ENCODE data around the gene EME1. TPM values are rescaled to one million over a fixed set of nuclear protein-coding genes. Genes with fewer than 3 reads are reported as not detected.

The EME1 gene
- total RNA-seq, 1 experiment from 2014 or later, result 10.6 TPM

DNA sequence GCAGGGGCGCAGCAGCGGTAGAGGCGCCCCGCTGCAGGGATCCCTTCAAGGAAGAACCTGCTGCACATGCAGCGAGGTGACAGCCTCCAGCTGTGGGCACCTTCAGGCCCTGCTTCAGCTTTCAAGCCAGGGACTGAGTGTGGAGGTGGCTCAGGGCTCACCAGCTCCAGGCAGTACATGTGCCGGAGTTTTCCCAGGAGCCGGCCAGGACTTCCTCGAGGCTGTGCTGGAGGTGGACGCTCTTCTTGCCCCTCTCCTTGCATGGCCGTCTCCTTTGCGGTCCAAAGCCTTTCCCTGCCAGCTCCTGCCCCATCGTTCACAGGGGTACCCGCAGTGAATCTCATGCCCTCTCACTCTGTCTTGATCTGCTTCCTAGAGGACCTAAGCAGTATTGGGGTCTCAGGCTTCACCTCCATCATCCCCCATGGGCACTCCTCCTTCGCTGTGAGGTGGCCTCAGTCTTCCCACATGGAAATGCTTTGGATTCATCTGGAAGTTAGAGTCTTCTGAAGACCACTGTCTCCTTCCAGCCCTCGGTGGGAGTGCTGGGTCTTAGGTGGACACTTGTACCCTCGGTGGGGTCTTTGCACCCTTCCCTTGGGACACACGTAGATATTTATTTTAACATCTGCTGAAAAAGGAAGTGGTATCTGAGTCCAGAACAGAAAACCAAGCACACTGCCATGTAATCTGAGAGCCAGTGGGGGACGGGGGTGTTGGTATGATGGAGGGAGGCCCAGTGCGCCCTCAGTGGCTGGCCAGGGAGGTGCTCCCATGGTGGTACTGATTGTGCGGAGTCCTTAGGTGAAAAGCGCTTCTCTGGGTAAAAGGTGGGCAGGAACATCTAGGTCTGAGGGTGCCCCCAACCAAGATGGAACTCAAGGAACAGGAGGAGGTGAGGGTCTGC is 20.1 kb upstream of the EME1 start:
- Histone ChIP-seq H3K9ac (ENCODE audit: low read length) (no peak overlapping the region), H2AFZ (ENCODE audit: low read length) (no peak overlapping the region), H3K27me3 (ENCODE audit: low read length) (no peaks in the 10 kb centered on the region), H3K36me3 (ENCODE audit: insufficient read depth, low read length) (peaks cover 10% of the 10 kb centered on the region; the same call in 1 of the 2 replicates), H3K79me2 (ENCODE audit: low read length) (peaks cover 31% of the 10 kb centered on the region), H3K9me3 (ENCODE audit: low read length) (no peaks in the 10 kb centered on the region), H3K27ac (ENCODE audit: low read length) (no peak overlapping the region), H3K4me2 (ENCODE audit: low read depth, low read length, poor library complexity, severe bottlenecking) (no peak overlapping the region), H3K9me2 (replicated peaks; ENCODE audit: insufficient read depth, low read length) (no peaks in the 10 kb centered on the region), H3K4me3 (ENCODE audit: low read length) (no peak overlapping the region), H4K20me1 (ENCODE audit: insufficient read depth, low read depth, low read length) (peaks cover 7% of the 10 kb centered on the region; the same call in 1 of the 2 replicates), H3K4me1 (ENCODE audit: low read length) (peaks cover 3% of the 10 kb centered on the region)
- DNase-seq, result no peak

DNA sequence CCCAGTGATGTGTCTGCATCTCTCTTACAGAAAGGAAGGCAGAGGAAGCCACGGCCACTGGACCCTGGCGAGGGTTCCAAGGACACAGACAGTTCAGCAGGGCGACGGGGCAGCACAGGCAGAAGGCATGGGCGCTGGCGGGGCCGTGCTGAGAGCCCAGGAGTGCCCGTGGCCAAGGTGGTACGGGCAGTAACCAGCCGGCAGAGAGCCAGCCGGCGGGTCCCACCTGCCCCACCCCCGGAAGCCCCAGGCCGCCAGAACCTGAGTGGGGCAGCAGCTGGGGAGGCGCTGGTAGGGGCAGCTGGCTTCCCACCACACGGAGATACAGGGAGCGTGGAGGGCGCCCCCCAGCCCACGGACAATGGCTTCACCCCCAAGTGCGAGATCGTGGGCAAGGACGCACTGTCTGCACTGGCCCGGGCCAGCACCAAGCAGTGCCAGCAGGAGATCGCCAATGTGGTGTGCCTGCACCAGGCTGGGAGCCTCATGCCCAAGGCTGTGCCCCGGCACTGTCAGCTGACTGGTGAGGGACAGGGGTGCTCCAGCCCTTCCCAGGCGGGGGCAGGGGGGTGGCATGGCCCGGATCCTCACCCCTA is 19.3 kb upstream of the EME1 start:
- H4K20me1 ChIP-seq (ENCODE audit: insufficient read depth, low read depth, low read length), result peaks cover 6% of the 10 kb centered on the region; the same call in 1 of the 2 replicates
- H3K9me2 ChIP-seq (replicated peaks; ENCODE audit: insufficient read depth, low read length), result no peaks in the 10 kb centered on the region
- H2AFZ ChIP-seq (ENCODE audit: low read length), result no peak overlapping the region
- peaks cover 23% of the 10 kb centered on the region for H3K79me2 ChIP-seq (ENCODE audit: low read length)
- H3K9me3 ChIP-seq (ENCODE audit: low read length), result no peaks in the 10 kb centered on the region
- H3K4me2 ChIP-seq (ENCODE audit: low read depth, low read length, poor library complexity, severe bottlenecking), result no peak overlapping the region
- H3K4me3 ChIP-seq (ENCODE audit: low read length), result no peak overlapping the region
- peaks cover 11% of the 10 kb centered on the region; the same call in 1 of the 2 replicates for H3K36me3 ChIP-seq (ENCODE audit: insufficient read depth, low read length)
- H3K4me1 ChIP-seq (ENCODE audit: low read length), result no peaks in the 10 kb centered on the region
- H3K27me3 ChIP-seq (ENCODE audit: low read length), result no peaks in the 10 kb centered on the region
- H3K27ac ChIP-seq (ENCODE audit: low read length), result no peak overlapping the region
- no peak for DNase-seq
- H3K9ac ChIP-seq (ENCODE audit: low read length), result no peak overlapping the region

DNA sequence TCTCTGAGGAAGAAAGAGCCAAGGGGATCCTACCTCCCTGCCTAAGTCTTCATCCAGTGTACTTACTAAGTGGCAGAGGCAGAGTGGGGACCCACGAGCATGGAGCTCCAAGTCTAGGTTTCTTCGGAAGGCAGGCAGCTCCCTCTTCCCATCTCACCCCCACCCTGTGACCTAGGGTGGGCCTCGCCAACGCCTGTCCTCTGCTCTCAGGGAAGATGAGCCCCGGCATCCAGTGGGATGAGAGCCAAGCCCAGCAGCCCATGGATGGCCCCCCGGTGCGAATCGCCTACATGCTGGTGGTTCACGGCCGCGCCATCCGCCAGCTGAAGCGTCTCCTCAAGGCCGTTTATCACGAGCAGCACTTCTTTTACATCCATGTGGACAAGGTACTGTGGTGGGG is 18.8 kb upstream of the EME1 start:
- H3K4me3 ChIP-seq (ENCODE audit: low read length), result no peak overlapping the region
- no peaks in the 10 kb centered on the region for H3K9me2 ChIP-seq (replicated peaks; ENCODE audit: insufficient read depth, low read length)
- H3K27ac ChIP-seq (ENCODE audit: low read length), result no peak overlapping the region
- H3K79me2 ChIP-seq (ENCODE audit: low read length), result peaks cover 18% of the 10 kb centered on the region
- H3K27me3 ChIP-seq (ENCODE audit: low read length), result no peaks in the 10 kb centered on the region
- no peak overlapping the region for H2AFZ ChIP-seq (ENCODE audit: low read length)
- peaks cover 11% of the 10 kb centered on the region; the same call in 1 of the 2 replicates for H3K36me3 ChIP-seq (ENCODE audit: insufficient read depth, low read length)
- H3K9me3 ChIP-seq (ENCODE audit: low read length), result no peaks in the 10 kb centered on the region
- no peak overlapping the region for H3K9ac ChIP-seq (ENCODE audit: low read length)
- H3K4me2 ChIP-seq (ENCODE audit: low read depth, low read length, poor library complexity, severe bottlenecking), result no peak overlapping the region
- DNase-seq, result no peak
- H4K20me1 ChIP-seq (ENCODE audit: insufficient read depth, low read depth, low read length), result peaks cover 6% of the 10 kb centered on the region; the same call in 1 of the 2 replicates
- H3K4me1 ChIP-seq (ENCODE audit: low read length), result no peaks in the 10 kb centered on the region

DNA sequence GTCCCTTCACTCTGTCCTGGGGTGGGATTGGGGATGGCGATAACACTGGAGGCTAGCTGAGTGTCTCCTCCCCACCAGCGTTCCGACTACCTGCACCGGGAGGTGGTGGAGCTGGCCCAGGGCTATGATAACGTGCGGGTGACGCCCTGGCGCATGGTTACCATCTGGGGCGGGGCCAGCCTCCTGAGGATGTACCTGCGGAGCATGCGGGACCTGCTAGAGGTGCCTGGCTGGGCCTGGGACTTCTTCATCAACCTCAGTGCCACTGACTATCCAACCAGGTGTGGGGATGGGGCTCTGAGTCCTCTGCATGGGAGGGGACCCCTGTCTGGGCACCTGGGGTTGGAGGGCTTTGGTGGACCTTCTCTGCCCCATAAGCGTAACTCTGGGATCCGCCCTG is 18.3 kb upstream of the EME1 start:
- peaks cover 11% of the 10 kb centered on the region; the same call in 1 of the 2 replicates for H3K36me3 ChIP-seq (ENCODE audit: insufficient read depth, low read length)
- H3K79me2 ChIP-seq (ENCODE audit: low read length), result peaks cover 16% of the 10 kb centered on the region
- H2AFZ ChIP-seq (ENCODE audit: low read length), result no peak overlapping the region
- no peak overlapping the region for H3K9ac ChIP-seq (ENCODE audit: low read length)
- H3K4me1 ChIP-seq (ENCODE audit: low read length), result no peaks in the 10 kb centered on the region
- no peaks in the 10 kb centered on the region for H3K27me3 ChIP-seq (ENCODE audit: low read length)
- H3K27ac ChIP-seq (ENCODE audit: low read length), result no peak overlapping the region
- DNase-seq, result no peak
- no peaks in the 10 kb centered on the region for H3K9me3 ChIP-seq (ENCODE audit: low read length)
- no peaks in the 10 kb centered on the region for H3K9me2 ChIP-seq (replicated peaks; ENCODE audit: insufficient read depth, low read length)
- H4K20me1 ChIP-seq (ENCODE audit: insufficient read depth, low read depth, low read length), result peaks cover 6% of the 10 kb centered on the region; the same call in 1 of the 2 replicates
- H3K4me2 ChIP-seq (ENCODE audit: low read depth, low read length, poor library complexity, severe bottlenecking), result no peak overlapping the region
- no peak overlapping the region for H3K4me3 ChIP-seq (ENCODE audit: low read length)

DNA sequence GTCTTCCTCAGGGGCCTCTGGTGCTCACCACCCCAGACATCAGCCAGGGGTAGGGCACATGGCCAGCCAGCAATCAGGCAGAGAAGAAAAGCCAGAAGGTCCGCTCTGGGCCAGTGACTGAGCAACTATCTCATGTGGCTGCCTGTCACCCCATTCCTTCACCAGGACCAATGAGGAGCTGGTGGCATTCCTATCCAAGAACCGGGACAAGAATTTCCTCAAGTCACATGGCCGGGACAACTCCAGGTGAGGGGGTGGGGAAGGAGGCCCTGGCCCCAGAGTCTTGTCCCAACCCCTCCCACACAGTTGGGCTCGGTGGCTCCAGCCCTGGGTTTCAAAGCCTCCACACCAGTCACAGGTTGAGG is 17.7 kb upstream of the EME1 start:
- Histone ChIP-seq H2AFZ (ENCODE audit: low read length) (no peak overlapping the region), H3K36me3 (ENCODE audit: insufficient read depth, low read length) (peaks cover 11% of the 10 kb centered on the region; the same call in 1 of the 2 replicates), H3K9me3 (ENCODE audit: low read length) (no peaks in the 10 kb centered on the region), H3K27ac (ENCODE audit: low read length) (no peak overlapping the region), H3K9me2 (replicated peaks; ENCODE audit: insufficient read depth, low read length) (no peaks in the 10 kb centered on the region), H3K79me2 (ENCODE audit: low read length) (peaks cover 16% of the 10 kb centered on the region), H3K4me1 (ENCODE audit: low read length) (no peaks in the 10 kb centered on the region), H3K4me2 (ENCODE audit: low read depth, low read length, poor library complexity, severe bottlenecking) (no peak overlapping the region), H3K4me3 (ENCODE audit: low read length) (no peak overlapping the region), H3K27me3 (ENCODE audit: low read length) (no peaks in the 10 kb centered on the region), H4K20me1 (ENCODE audit: insufficient read depth, low read depth, low read length) (peaks cover 6% of the 10 kb centered on the region; the same call in 1 of the 2 replicates), H3K9ac (ENCODE audit: low read length) (no peak overlapping the region)
- DNase-seq, result no peak

DNA sequence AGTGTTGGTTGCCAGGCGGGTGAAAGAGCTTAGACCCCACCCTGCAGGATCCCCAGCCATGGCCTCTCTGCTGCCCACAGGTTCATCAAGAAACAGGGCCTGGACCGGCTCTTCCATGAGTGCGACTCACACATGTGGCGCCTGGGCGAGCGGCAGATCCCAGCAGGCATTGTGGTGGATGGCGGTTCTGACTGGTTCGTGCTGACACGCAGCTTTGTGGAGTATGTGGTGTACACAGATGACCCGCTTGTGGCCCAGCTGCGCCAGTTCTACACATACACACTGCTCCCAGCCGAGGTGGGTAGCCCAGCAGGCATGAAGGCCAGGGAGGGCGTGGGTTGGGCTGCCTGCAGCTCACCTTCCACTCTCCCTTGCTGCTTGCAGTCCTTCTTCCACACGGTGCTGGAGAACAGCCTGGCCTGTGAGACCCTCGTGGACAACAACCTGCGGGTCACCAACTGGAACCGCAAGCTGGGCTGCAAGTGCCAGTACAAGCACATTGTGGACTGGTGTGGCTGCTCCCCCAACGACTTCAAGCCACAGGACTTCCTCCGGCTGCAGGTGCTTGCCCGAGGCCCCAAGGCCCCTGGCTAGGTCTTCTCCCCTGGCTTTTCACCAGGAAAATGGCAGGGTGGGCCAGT is 17.2 kb upstream of the EME1 start:
- Histone ChIP-seq H3K4me2 (ENCODE audit: low read depth, low read length, poor library complexity, severe bottlenecking) (no peak overlapping the region), H3K4me3 (ENCODE audit: low read length) (no peak overlapping the region), H3K27ac (ENCODE audit: low read length) (no peak overlapping the region), H4K20me1 (ENCODE audit: insufficient read depth, low read depth, low read length) (peaks cover 6% of the 10 kb centered on the region; the same call in 1 of the 2 replicates), H3K4me1 (ENCODE audit: low read length) (no peaks in the 10 kb centered on the region), H3K9ac (ENCODE audit: low read length) (no peak overlapping the region), H3K9me2 (replicated peaks; ENCODE audit: insufficient read depth, low read length) (no peaks in the 10 kb centered on the region), H3K27me3 (ENCODE audit: low read length) (no peaks in the 10 kb centered on the region), H3K36me3 (ENCODE audit: insufficient read depth, low read length) (peaks cover 11% of the 10 kb centered on the region; the same call in 1 of the 2 replicates), H2AFZ (ENCODE audit: low read length) (no peak overlapping the region), H3K79me2 (ENCODE audit: low read length) (peaks cover 11% of the 10 kb centered on the region), H3K9me3 (ENCODE audit: low read length) (no peaks in the 10 kb centered on the region)
- DNase-seq, result no peak

DNA sequence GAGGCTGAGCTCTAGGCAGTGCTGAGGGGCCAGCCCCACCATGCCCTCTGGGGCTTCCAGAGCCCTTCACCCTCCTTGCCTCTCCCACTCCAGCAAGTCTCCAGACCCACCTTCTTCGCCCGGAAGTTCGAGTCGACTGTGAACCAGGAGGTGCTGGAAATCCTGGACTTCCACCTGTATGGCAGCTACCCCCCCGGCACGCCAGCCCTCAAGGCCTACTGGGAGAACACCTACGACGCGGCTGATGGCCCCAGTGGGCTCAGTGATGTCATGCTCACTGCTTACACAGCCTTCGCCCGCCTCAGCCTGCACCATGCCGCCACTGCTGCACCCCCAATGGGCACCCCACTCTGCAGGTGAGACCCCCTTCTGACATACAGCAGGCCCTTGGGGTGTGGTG is 16.6 kb upstream of the EME1 start:
- Histone ChIP-seq H3K9me3 (ENCODE audit: low read length) (no peaks in the 10 kb centered on the region), H3K9ac (ENCODE audit: low read length) (no peak overlapping the region)

More for the DNA sequence above, 16.6 kb upstream of the EME1 start:
- no peak overlapping the region for H2AFZ ChIP-seq (ENCODE audit: low read length)
- H3K9me2 ChIP-seq (replicated peaks; ENCODE audit: insufficient read depth, low read length), result no peaks in the 10 kb centered on the region
- H3K4me1 ChIP-seq (ENCODE audit: low read length), result no peaks in the 10 kb centered on the region
- no peaks in the 10 kb centered on the region for H3K27me3 ChIP-seq (ENCODE audit: low read length)
- H3K36me3 ChIP-seq (ENCODE audit: insufficient read depth, low read length), result peaks cover 11% of the 10 kb centered on the region; the same call in 1 of the 2 replicates
- peaks cover 6% of the 10 kb centered on the region; the same call in 1 of the 2 replicates for H4K20me1 ChIP-seq (ENCODE audit: insufficient read depth, low read depth, low read length)
- H3K27ac ChIP-seq (ENCODE audit: low read length), result no peak overlapping the region
- H3K4me2 ChIP-seq (ENCODE audit: low read depth, low read length, poor library complexity, severe bottlenecking), result no peak overlapping the region
- no peak for DNase-seq
- H3K79me2 ChIP-seq (ENCODE audit: low read length), result peaks cover 8% of the 10 kb centered on the region
- H3K4me3 ChIP-seq (ENCODE audit: low read length), result no peak overlapping the region

Data from Karpas-422 (cell line).